Stimulated activated naive CD8-positive, alpha-beta T cell treated with anti-CD3 and anti-CD28 coated beads, Interleukin-15, Interleukin-2, amounts not matched to agents 100 ng/mL and 50 ng/mL, for 24 hours (primary cell): ENCODE data around the gene FBXL15.
A peak's percentile ranks its signal among the peaks of the same experiment; 100 is the strongest.

ENCODE experiments used
- H3K27ac Mint-ChIP-seq: one replicate; pipeline ENCODE4 v1.8.0; 2021; ENCODE audit warnings: mild to moderate bottlenecking, mixed read lengths
- H3K27me3 Mint-ChIP-seq: one replicate; pipeline ENCODE4 v1.8.0; 2021; ENCODE audit warnings: mixed read lengths
- H3K36me3 Mint-ChIP-seq: one replicate; pipeline ENCODE4 v1.8.0; 2021; ENCODE audit warnings: low read depth, mixed read lengths
- H3K4me1 Mint-ChIP-seq: one replicate; pipeline ENCODE4 v1.8.0; 2021; ENCODE audit warnings: low read depth, mixed read lengths
- H3K4me3 Mint-ChIP-seq: one replicate; pipeline ENCODE4 v1.8.0; 2021; ENCODE audit warnings: mild to moderate bottlenecking, mixed read lengths
- H3K9me3 Mint-ChIP-seq: one replicate; pipeline ENCODE4 v1.8.0; 2021; ENCODE audit warnings: mixed read lengths

Gene FBXL15

DNA sequence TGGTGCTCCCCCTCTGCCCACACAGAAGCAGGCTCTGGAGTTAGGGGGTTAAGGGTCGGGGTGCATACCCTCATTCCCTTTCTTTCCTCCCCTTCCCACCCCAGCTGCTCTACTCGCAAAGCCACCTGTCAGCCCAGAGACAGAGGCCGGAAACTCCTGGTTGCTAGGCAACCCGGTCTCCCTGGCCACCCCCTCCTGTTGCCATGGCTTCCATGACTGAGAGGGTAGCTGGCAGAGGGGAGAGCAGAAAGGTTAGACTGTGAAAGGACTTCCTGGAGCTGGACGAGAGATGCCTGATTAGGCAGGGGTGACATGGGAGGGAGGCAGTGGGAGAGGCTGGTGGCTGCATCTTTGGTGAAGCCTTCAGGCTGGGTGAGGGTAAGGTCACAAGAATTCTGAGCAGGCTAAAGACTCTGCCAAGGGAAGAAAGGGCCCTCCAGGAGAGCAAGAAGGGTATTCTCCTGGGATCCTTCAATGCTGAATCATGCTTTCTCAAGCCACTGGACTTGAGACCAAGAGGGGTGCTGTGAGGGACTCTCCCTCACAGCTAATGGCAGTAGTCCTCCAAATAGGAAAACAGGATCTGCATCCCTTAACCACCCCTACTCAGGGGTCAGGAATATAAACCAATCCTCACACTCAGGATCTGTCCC lies 7.5 kb upstream of the FBXL15 start:
- Mint-ChIP-seq H3K27me3 (peaks cover 47% of the 10 kb centered on the region), H3K27ac (no peak overlapping the region)

GRCh38 chr10:102413806-102414561 lies 6.7 kb upstream of the FBXL15 start:
- H3K27ac Mint-ChIP-seq: no peak overlapping the region
- peaks cover 34% of the 10 kb centered on the region for H3K4me1 Mint-ChIP-seq
- H3K4me3 Mint-ChIP-seq: no peak overlapping the region
- no peaks in the 10 kb centered on the region for H3K36me3 Mint-ChIP-seq
- H3K9me3 Mint-ChIP-seq: no peaks in the 10 kb centered on the region
- peaks cover 49% of the 10 kb centered on the region for H3K27me3 Mint-ChIP-seq

More for the DNA sequence above, 7.5 kb upstream of the FBXL15 start:
- no peak overlapping the region for H3K4me3 Mint-ChIP-seq
- no peaks in the 10 kb centered on the region for H3K36me3 Mint-ChIP-seq
- H3K4me1 Mint-ChIP-seq: peaks cover 34% of the 10 kb centered on the region
- H3K9me3 Mint-ChIP-seq: no peaks in the 10 kb centered on the region

- H3K36me3 Mint-ChIP-seq: no peaks in the 10 kb centered on the region
- peaks cover 36% of the 10 kb centered on the region for H3K4me1 Mint-ChIP-seq
- H3K4me3 Mint-ChIP-seq: no peak overlapping the region
- H3K9me3 Mint-ChIP-seq: no peaks in the 10 kb centered on the region
- peaks cover 45% of the 10 kb centered on the region for H3K27me3 Mint-ChIP-seq
- no peak overlapping the region for H3K27ac Mint-ChIP-seq
These were observed 5.9 kb upstream of the FBXL15 start for GRCh38 chr10:102414749-102415148.

GRCh38 chr10:102416283-102416682 lies 4.4 kb upstream of the FBXL15 start:
- Mint-ChIP-seq H3K9me3 (no peaks in the 10 kb centered on the region), H3K4me3 (no peak overlapping the region), H3K27ac (no peak overlapping the region), H3K4me1 (peaks cover 38% of the 10 kb centered on the region), H3K36me3 (no peaks in the 10 kb centered on the region), H3K27me3 (peaks cover 36% of the 10 kb centered on the region)

- Mint-ChIP-seq H3K27ac (no peak overlapping the region), H3K4me3 (no peak overlapping the region), H3K9me3 (no peaks in the 10 kb centered on the region), H3K27me3 (peaks cover 32% of the 10 kb centered on the region), H3K36me3 (no peaks in the 10 kb centered on the region), H3K4me1 (peaks cover 35% of the 10 kb centered on the region)
These were observed 3.9 kb upstream of the FBXL15 start for GRCh38 chr10:102416695-102417094.

GRCh38 chr10:102418622-102419268 lies 1.9 kb upstream of the FBXL15 start, which contains the start of gene PSD:
Gene PSD, minus strand, starts transcription at chr10:102418785. Its CDS starts 1,747 bp downstream, at chr10:102417038.
- Mint-ChIP-seq H3K36me3 (no peaks in the 10 kb centered on the region), H3K4me1 (peaks cover 41% of the 10 kb centered on the region), H3K9me3 (no peaks in the 10 kb centered on the region), H3K27ac (no peak within 1 kb of the TSS), H3K4me3 (peak within 1 kb of the TSS; percentile 97), H3K27me3 (peaks cover 28% of the 10 kb centered on the region)

GRCh38 chr10:102419269-102420180 lies 1.1 kb upstream of the FBXL15 start:
- Mint-ChIP-seq H3K9me3 (no peaks in the 10 kb centered on the region), H3K27me3 (peaks cover 24% of the 10 kb centered on the region), H3K36me3 (no peaks in the 10 kb centered on the region), H3K27ac (no peak overlapping the region), H3K4me1 (peaks cover 41% of the 10 kb centered on the region), H3K4me3 (peak overlapping the region; percentile 97)

GRCh38 chr10:102420181-102420713 lies 389 bp upstream of the FBXL15 start:
- peaks cover 24% of the 10 kb centered on the region for H3K27me3 Mint-ChIP-seq
- H3K4me1 Mint-ChIP-seq: peaks cover 41% of the 10 kb centered on the region
- H3K9me3 Mint-ChIP-seq: no peaks in the 10 kb centered on the region
- H3K4me3 Mint-ChIP-seq: peak overlapping the region; percentile 97
- peak overlapping the region; percentile 90 for H3K27ac Mint-ChIP-seq
- no peaks in the 10 kb centered on the region for H3K36me3 Mint-ChIP-seq

DNA sequence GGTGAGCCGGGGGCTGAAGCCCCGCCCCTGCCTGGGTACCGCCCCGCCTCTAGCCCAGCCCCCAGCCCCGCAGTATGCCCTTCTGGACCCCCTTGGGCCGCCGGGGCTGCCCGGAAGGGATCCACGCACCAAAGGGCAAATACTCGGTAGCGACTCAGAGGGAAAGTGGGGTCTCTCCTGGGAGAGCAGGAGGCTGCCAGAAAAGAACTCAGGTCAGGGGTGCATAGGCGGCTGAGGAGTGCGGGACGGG lies 796 bp downstream of the FBXL15 start:
- H3K9me3 Mint-ChIP-seq: no peaks in the 10 kb centered on the region
- H3K4me3 Mint-ChIP-seq: peak overlapping the region; percentile 97
- H3K36me3 Mint-ChIP-seq: peaks cover 3% of the 10 kb centered on the region
- H3K27ac Mint-ChIP-seq: peak overlapping the region; percentile 90
- H3K27me3 Mint-ChIP-seq: peaks cover 16% of the 10 kb centered on the region
- peaks cover 44% of the 10 kb centered on the region for H3K4me1 Mint-ChIP-seq

- H3K4me3 Mint-ChIP-seq: peak overlapping the region; percentile 97
- H3K27ac Mint-ChIP-seq: peak overlapping the region; percentile 90
- no peaks in the 10 kb centered on the region for H3K9me3 Mint-ChIP-seq
- peaks cover 15% of the 10 kb centered on the region for H3K27me3 Mint-ChIP-seq
- H3K36me3 Mint-ChIP-seq: peaks cover 5% of the 10 kb centered on the region
- peaks cover 49% of the 10 kb centered on the region for H3K4me1 Mint-ChIP-seq
These were observed 1.3 kb downstream of the FBXL15 start for GRCh38 chr10:102421757-102422512.

DNA sequence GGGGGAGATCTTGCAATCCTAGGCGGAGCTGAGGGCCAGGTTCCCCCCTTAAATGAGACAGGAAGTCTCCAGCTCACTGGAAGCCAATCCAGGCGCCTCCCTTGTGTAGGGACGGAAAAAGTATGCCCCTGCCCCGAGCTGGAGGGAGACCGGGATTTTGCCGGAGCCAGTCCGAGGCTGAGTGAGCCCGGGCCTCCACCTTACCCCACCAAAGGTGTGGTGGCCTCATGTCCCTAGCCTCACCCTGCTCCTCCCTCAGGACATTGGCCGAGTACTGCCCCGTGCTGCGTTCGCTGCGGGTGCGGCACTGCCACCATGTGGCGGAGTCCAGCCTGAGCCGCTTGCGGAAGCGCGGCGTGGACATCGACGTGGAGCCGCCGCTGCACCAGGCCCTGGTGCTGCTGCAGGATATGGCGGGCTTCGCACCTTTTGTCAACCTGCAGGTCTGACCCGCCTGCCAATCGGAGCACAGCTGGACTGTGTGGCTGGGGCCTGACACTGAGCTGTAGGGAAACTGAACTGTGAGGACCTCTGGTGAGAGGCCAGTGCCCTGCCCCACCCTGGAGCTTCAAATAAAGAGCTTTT lies 2.0 kb downstream of the FBXL15 start:
- peaks cover 5% of the 10 kb centered on the region for H3K36me3 Mint-ChIP-seq
- peak overlapping the region; percentile 52 for H3K27ac Mint-ChIP-seq
- peak overlapping the region; percentile 97 for H3K4me3 Mint-ChIP-seq
- H3K9me3 Mint-ChIP-seq: no peaks in the 10 kb centered on the region
- H3K4me1 Mint-ChIP-seq: peaks cover 56% of the 10 kb centered on the region
- peaks cover 8% of the 10 kb centered on the region for H3K27me3 Mint-ChIP-seq

DNA sequence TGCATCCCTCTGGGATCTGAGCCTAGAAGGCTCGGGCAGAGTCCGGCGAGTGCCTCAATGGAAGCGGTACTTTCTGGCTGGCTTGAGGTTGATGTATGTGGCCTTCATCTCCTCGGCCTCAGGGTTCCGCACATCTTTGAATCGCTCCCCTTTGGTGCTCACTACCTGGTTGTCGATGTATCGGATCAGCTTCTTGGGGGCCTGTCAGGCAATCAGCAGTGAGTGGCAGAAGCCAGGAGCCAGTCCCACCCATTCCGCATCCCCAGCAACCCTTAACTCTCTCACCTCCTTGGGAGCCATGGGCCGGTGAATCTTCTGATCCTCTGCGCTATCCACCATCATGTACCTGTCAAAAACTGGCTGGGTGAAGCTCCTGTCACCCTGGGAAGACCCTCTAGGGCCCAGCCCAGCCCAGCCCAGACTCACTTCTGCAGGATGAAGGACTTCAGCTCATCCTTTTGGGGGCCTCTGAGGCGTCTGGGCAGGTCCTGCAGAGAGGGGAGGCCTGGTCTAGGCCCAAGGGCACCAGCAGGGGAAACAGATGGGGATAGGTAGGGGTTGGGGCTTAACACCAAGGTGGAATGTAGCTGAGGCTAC lies 2.8 kb downstream of the FBXL15 start:
- peaks cover 5% of the 10 kb centered on the region for H3K36me3 Mint-ChIP-seq
- peak overlapping the region; percentile 97 for H3K4me3 Mint-ChIP-seq
- H3K27me3 Mint-ChIP-seq: peaks cover under 1% of the 10 kb centered on the region
- H3K27ac Mint-ChIP-seq: no peak overlapping the region
- H3K4me1 Mint-ChIP-seq: peaks cover 55% of the 10 kb centered on the region
- H3K9me3 Mint-ChIP-seq: no peaks in the 10 kb centered on the region

- Mint-ChIP-seq H3K9me3 (no peaks in the 10 kb centered on the region), H3K27ac (no peak overlapping the region), H3K4me3 (no peak overlapping the region), H3K27me3 (no peaks in the 10 kb centered on the region), H3K36me3 (peaks cover 5% of the 10 kb centered on the region), H3K4me1 (peaks cover 53% of the 10 kb centered on the region)
These were observed 3.5 kb downstream of the FBXL15 start for GRCh38 chr10:102424145-102424544.
